Measurements from ENCODE around the gene EEF1AKMT3.
"Not testable (repeated sequence)": the region's sequence is repeated elsewhere in the genome, so short reads cannot be mapped to it uniquely, and the experiment has no call there.

Gene EEF1AKMT3

GRCh38 chr12:57765698-57766463, 6.5 kb upstream of the EEF1AKMT3 start:
- DNase-seq (ENCODE audit: low read depth): no peak

GRCh38 chr12:57766464-57767304, 5.7 kb upstream of the EEF1AKMT3 start, which contains the start of gene CYP27B1:
Gene CYP27B1 (minus strand): TSS chr12:57767078. CDS start chr12:57767041, 37 bp downstream.
- no peak for DNase-seq (ENCODE audit: low read depth)

GRCh38 chr12:57767305-57767698, 5.1 kb upstream of the EEF1AKMT3 start:
- DNase-seq (ENCODE audit: low read depth): no peak

GRCh38 chr12:57767876-57768275, 4.5 kb upstream of the EEF1AKMT3 start:
- no peak for DNase-seq (ENCODE audit: low read depth)

- no peak for DNase-seq (ENCODE audit: low read depth)
Measured at GRCh38 chr12:57769594-57769993, 2.8 kb upstream of the EEF1AKMT3 start.

- DNase-seq (ENCODE audit: low read depth): no peak
Measured at GRCh38 chr12:57770734-57771133, 1.7 kb upstream of the EEF1AKMT3 start.

- peak; percentile 63 for DNase-seq (ENCODE audit: low read depth)
Measured at GRCh38 chr12:57771236-57771872, 1.1 kb upstream of the EEF1AKMT3 start.

- DNase-seq (ENCODE audit: low read depth): peak; percentile 83
Measured at GRCh38 chr12:57771873-57772428, 463 bp upstream of the EEF1AKMT3 start, which contains the start of gene METTL1. Gene METTL1 (minus strand): TSS chr12:57772105. CDS start chr12:57772083, 22 bp downstream.

GRCh38 chr12:57774634-57775033, 2.2 kb downstream of the EEF1AKMT3 start:
- not testable (repeated sequence) for DNase-seq (ENCODE audit: low read depth)

GRCh38 chr12:57775044-57775443, 2.6 kb downstream of the EEF1AKMT3 start:
- no peak for DNase-seq (ENCODE audit: low read depth)

GRCh38 chr12:57775563-57776246, 3.3 kb downstream of the EEF1AKMT3 start:
- no peak for DNase-seq (ENCODE audit: low read depth)

GRCh38 chr12:57776247-57776587, 3.8 kb downstream of the EEF1AKMT3 start:
- no peak for DNase-seq (ENCODE audit: low read depth)

GRCh38 chr12:57777367-57777766, 5.0 kb downstream of the EEF1AKMT3 start:
- DNase-seq (ENCODE audit: low read depth): no peak

GRCh38 chr12:57777911-57778310, 5.5 kb downstream of the EEF1AKMT3 start:
- DNase-seq (ENCODE audit: low read depth): no peak

- no peak for DNase-seq (ENCODE audit: low read depth)
Measured at GRCh38 chr12:57779736-57780135, 7.3 kb downstream of the EEF1AKMT3 start.

GRCh38 chr12:57780284-57780897, 8.0 kb downstream of the EEF1AKMT3 start:
- no peak for DNase-seq (ENCODE audit: low read depth)

GRCh38 chr12:57781244-57781643, 8.8 kb downstream of the EEF1AKMT3 start:
- no peak for DNase-seq (ENCODE audit: low read depth)

GRCh38 chr12:57781801-57782200, 9.4 kb downstream of the EEF1AKMT3 start:
- DNase-seq (ENCODE audit: low read depth): no peak

- DNase-seq (ENCODE audit: low read depth): no peak
Measured at GRCh38 chr12:57782243-57782607, 9.8 kb downstream of the EEF1AKMT3 start.

GRCh38 chr12:57782608-57783465, 10.4 kb downstream of the EEF1AKMT3 start, which contains the start of gene TSFM:
Gene TSFM (plus strand): TSS chr12:57782787. CDS start chr12:57782802, 15 bp downstream.
- DNase-seq (ENCODE audit: low read depth): peak; percentile 73
